GM18520 (cell line): ENCODE measurements around the gene SIMC1.

Source experiments
- ATAC-seq: cut with Tn5 transposase; IDR thresholded peaks from one replicate; pipeline ENCODE4 v1.9.1; 2021; ENCODE audit not compliant: unreplicated experiment

SIMC1 gene

GRCh38 chr5:176387384-176387925, 149.2 kb downstream of the SIMC1 start:
- ATAC-seq: no peak

GRCh38 chr5:176388003-176388443, 149.8 kb downstream of the SIMC1 start:
- ATAC-seq: no peak

GRCh38 chr5:176388444-176389134, 150.4 kb downstream of the SIMC1 start, which contains the start of the genes HIGD2A and NOP16:
Gene HIGD2A, plus strand, starts transcription at chr5:176388751. Its CDS starts 69 bp downstream, at chr5:176388820.
Gene NOP16, minus strand, starts transcription at chr5:176388598. Its CDS starts 59 bp downstream, at chr5:176388539.
- ATAC-seq: peak; percentile 87

- ATAC-seq: no peak
Measured at GRCh38 chr5:176389135-176390123, 151.2 kb downstream of the SIMC1 start.

GRCh38 chr5:176391479-176391878, 153.3 kb downstream of the SIMC1 start:
- no peak for ATAC-seq

- no peak for ATAC-seq
Measured at GRCh38 chr5:176391999-176392398, 153.8 kb downstream of the SIMC1 start.

GRCh38 chr5:176392526-176392925, 154.3 kb downstream of the SIMC1 start:
- ATAC-seq: no peak

GRCh38 chr5:176394096-176394495, 155.9 kb downstream of the SIMC1 start:
- no peak for ATAC-seq

GRCh38 chr5:176394881-176395675, 156.9 kb downstream of the SIMC1 start:
- ATAC-seq: no peak
